ENCODE results near the gene CTSA. TPM values are rescaled to one million over a fixed set of nuclear protein-coding genes. Genes with fewer than 3 reads are reported as not detected.

Gene CTSA
- total RNA-seq, 6 donors from 2014 or later: 109 to 176 (median 155) TPM

- TF ChIP-seq POLR2A (IDR thresholded peaks at IDR 0.05) (no peak), CTCF (IDR thresholded peaks at IDR 0.05) (no peak), POLR2AphosphoS5 (IDR thresholded peaks at IDR 0.05) (no peak), EP300 (IDR thresholded peaks at IDR 0.05) (no peak)
- H3K4me1 ChIP-seq: peaks cover 18 to 25% (median 21%) of the 10 kb centered on the region in 4 donors
- DNase-seq (no peak), ATAC-seq (ENCODE audit: low FRiP score in 2 of 2) (no peak)
- H3K36me3 ChIP-seq: peaks cover 3 to 70% (median 25%) of the 10 kb centered on the region in 4 donors
- H3K27me3 ChIP-seq: no peaks in the 10 kb centered on the region
- no peak overlapping the region for H3K4me3 ChIP-seq
- no peaks in the 10 kb centered on the region for H3K9me3 ChIP-seq
- no peak overlapping the region for H3K27ac ChIP-seq
Measured at GRCh38 chr20:45851501-45851900, 39.6 kb upstream of the CTSA start.

- Histone ChIP-seq H3K9me3 (no peaks in the 10 kb centered on the region), H3K4me1 (peaks cover 20 to 27% (median 24%) of the 10 kb centered on the region in 4 donors), H3K27me3 (no peaks in the 10 kb centered on the region), H3K4me3 (no peak overlapping the region), H3K36me3 (peaks cover 0 to 61% (median 21%) of the 10 kb centered on the region in 4 donors), H3K27ac (no peak overlapping the region)
- DNase-seq (no peak), ATAC-seq (ENCODE audit: low FRiP score in 2 of 2) (no peak)
- no peak for TF ChIP-seq POLR2A (IDR thresholded peaks at IDR 0.05)
- TF ChIP-seq POLR2AphosphoS5 (IDR thresholded peaks at IDR 0.05): no peak
- TF ChIP-seq EP300 (IDR thresholded peaks at IDR 0.05): no peak
- no peak for TF ChIP-seq CTCF (IDR thresholded peaks at IDR 0.05)
- 92 to 100% methylated on average over 6 of the region's 6 CpGs for WGBS, 2 donors
Measured at GRCh38 chr20:45852326-45852725, 38.8 kb upstream of the CTSA start.

DNA sequence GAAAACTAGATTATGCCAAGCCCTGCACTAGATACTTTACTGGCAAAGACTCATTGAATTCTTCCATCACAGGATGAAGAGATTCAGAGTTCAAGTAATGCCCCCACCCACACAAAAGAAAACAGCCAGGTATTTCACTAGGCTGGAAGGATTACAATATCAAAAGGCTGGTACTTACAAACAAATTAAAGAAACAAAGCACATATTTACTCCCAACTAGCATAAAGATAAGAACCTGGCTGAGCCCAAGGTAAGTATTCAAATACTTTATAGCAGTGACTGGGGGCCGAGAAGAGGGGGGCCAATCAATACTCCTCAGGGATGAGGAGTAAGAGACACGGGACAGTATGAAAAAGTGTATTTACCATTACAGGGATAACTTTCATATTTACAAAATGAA, 37.7 kb upstream of the CTSA start:
- Histone ChIP-seq H3K4me3 (no peak overlapping the region), H3K27ac (no peak overlapping the region), H3K27me3 (no peaks in the 10 kb centered on the region), H3K9me3 (no peaks in the 10 kb centered on the region), H3K36me3 (peaks cover 0 to 50% (median 13%) of the 10 kb centered on the region in 4 donors), H3K4me1 (peaks cover 29 to 35% (median 32%) of the 10 kb centered on the region in 4 donors)
- ATAC-seq (ENCODE audit: low FRiP score in 2 of 2) (no peak), DNase-seq (no peak)
- WGBS, 2 donors: 85% methylated on average over 2 of the region's 2 CpGs
- no peak for TF ChIP-seq CTCF (IDR thresholded peaks at IDR 0.05)
- TF ChIP-seq POLR2A (IDR thresholded peaks at IDR 0.05): no peak
- TF ChIP-seq EP300 (IDR thresholded peaks at IDR 0.05): no peak
- TF ChIP-seq POLR2AphosphoS5 (IDR thresholded peaks at IDR 0.05): no peak

DNA sequence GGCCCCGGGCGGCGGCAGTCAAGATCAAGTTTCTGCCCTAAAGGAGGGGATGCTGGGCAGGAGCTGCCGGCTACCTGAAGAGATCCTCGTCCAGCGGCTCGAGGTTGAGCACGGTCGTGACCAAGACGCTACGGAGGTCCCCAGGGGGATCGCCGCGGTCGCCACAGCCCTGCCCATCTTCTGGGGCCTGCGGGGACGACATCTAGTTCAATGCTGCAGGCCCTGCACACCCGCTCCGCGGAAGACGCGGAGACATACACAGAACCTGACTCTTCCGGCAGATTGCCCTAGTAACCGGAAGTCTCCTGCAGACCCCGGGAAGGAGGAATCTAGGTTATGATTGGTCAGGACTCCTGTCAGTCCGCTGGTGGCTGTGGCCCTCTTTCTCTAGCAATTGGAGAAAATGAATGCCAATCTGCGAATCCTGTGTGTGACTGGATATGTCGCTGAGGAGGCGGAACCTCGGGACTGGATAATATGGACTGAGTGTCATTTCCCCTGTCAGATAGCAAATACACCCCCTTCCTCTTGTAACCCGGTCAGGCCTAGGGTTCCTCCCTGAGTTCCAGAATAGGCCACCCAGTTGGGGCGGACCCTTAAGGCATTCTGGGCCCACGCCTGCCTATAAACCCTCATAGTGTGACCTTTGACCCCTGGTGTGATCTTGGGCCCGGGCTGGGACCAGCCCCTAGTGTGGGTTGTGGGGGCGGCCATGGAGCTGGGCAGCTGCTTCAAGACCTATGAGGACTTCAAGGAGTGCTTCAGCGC, 33.8 kb upstream of the CTSA start, which contains the start of the genes ACOT8 and ZSWIM3:
ACOT8 (minus strand) TSS at position 279 of the 768 bp plus-strand sequence; CDS start at position 202, 77 bp downstream.
ZSWIM3 (plus strand) TSS at position 501 of the 768 bp plus-strand sequence; CDS start at position 713, 212 bp downstream.
- Histone ChIP-seq H3K27ac (peak within 1 kb of the TSS; percentile 72 to 92 (median 90)), H3K9me3 (no peaks in the 10 kb centered on the region), H3K4me3 (peak within 1 kb of the TSS; percentile 51 to 99 (median 74)), H3K27me3 (no peaks in the 10 kb centered on the region), H3K36me3 (peaks cover 0 to 23% (median 5%) of the 10 kb centered on the region in 4 donors), H3K4me1 (peaks cover 29 to 40% (median 33%) of the 10 kb centered on the region in 4 donors)
- WGBS, 2 donors: 1% methylated on average over 15 to 28 of the region's 36 CpGs
- ATAC-seq (ENCODE audit: low FRiP score in 2 of 2) (peak; percentile 99), DNase-seq (peak; percentile 89 to 98)
- TF ChIP-seq POLR2A (IDR thresholded peaks at IDR 0.05) (peak in 3 of 4 donors; percentile 11 to 91 (median 90)), EP300 (IDR thresholded peaks at IDR 0.05) (no peak), POLR2AphosphoS5 (IDR thresholded peaks at IDR 0.05) (peak; percentile 81 to 82), CTCF (IDR thresholded peaks at IDR 0.05) (no peak)

Data from upper lobe of left lung (tissue), 6 donors.